ENCODE measurements around the gene ANKRD55.

- no peak for TF ChIP-seq CTCF (IDR thresholded peaks at IDR 0.05)
- TF ChIP-seq EZH2 (IDR thresholded peaks at IDR 0.05; ENCODE audit: borderline replicate concordance, insufficient read depth, low read depth, low read length, poor library complexity, severe bottlenecking): no peak
Measured at GRCh38 chr5:56101180-56101579, 131.9 kb downstream of the ANKRD55 start.

Measured in B cell (primary cell).